Fibroblast of upper back skin (primary cell): Measurements from ENCODE around the gene OSBPL2.

Source experiments
- DNase-seq: peaks from one replicate; pipeline ENCODE4 v3.0.0-alpha.2; 2013

OSBPL2 gene

GRCh38 chr20:62208061-62208794, 30.1 kb upstream of the OSBPL2 start:
- DNase-seq: no peak

DNA sequence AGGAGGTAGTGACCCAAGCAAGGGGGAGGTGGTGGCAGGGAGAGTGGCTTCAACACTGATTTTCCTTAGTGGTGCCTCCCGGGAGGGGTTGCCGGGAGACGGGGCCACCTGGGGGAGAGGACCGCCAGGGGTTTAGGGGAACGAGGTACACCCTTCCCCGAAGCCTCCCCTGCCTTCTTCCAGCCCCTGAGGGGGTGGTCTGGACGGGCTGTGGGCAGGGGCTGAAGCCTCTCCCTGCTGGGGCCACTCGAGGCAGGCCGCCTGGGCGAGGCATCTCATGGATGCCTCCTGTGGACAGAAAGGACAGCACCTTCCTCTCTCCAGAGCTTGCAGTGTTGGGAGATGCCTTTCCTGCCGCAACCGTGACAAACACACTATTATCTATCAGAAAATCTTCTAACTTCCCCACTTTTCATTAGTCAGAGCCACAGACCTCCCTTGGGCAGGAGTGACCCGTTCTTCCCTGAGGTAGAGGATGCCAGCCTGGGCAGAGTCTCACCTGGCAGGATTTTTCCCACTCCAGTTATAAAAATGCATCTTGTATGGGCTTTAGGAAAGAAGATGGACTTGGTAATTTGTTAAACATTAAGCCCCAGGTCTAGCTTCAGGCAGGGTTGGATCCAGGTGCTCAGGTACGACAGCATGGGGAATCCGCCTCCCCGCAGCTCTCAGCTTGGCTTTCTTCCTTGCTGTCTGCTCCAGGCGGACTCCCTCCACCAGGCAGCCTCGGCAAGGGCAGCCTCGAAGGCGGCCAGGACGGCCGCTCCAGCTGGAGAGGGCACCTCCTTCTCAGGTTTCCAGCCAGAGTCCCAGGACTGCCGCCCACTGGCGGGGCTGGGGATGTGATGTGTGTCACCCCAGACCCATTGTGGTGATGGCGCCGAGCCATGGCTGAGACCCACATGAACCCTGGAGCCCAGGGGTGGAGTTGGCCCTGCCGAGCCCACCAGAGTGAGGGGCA, 29.2 kb upstream of the OSBPL2 start:
- no peak for DNase-seq

GRCh38 chr20:62209850-62210495, 28.3 kb upstream of the OSBPL2 start:
- DNase-seq: no peak

DNA sequence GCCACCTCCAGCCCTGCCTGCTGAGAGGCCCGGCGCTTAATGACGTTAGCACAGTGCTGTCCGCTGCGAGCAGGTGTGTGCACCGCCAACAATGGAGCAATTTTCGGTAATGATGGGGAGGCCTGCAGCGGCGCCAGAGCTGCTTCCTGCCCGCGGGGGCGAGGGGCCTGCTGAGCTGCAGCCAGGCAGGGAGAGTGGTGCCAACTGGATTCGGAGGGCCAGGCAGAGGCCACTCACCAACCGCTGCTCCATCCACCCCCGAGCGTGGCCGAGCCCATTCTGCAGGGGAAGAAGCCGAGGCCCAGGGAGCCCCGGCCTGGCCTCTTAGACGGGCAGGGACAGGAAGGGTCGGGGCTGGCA, 27.8 kb upstream of the OSBPL2 start:
- DNase-seq: no peak

DNA sequence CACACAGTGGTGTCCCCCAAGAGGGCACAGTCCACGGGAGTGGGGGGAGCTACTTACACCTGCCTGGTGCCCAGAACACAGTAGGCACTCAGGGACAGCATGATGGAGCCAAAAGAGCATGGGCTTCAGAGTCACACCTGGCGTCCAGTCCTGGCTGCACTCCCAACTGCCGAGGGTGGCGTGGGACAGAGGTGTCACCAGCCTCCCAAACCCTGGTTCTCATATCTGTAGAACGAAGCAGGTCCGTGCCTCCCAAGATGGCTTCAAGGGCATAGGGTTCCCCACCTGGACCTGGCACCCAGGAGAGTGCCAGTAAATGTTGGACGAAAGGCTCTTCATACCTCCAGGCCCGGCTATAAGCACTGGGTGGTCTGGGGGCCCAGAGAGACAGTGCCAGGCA, 27.1 kb upstream of the OSBPL2 start:
- no peak for DNase-seq

- DNase-seq: no peak
Measured at GRCh38 chr20:62211769-62212288, 26.5 kb upstream of the OSBPL2 start.

- no peak for DNase-seq
Measured at GRCh38 chr20:62212299-62212698, 26.0 kb upstream of the OSBPL2 start.

DNA sequence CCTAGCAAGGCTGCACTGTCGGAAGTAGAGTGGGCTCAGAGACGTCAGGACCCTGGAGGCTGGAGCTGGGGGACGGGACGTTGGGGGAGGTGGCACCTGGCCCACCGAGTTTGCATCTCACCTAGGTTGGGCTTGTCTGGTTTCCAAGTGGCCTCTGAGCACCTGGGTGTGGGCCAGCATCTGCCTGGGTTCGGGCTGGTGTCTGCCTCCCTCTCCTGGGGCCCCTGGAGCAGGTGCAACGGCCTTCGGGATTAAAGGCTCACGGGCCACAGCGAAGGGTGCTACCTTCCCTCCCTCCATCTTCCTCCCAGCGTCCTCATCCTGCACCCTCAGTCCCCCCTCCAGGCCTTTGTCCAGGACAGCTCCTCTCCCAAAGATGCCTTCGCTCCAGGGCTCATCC, 24.3 kb upstream of the OSBPL2 start:
- no peak for DNase-seq

DNA sequence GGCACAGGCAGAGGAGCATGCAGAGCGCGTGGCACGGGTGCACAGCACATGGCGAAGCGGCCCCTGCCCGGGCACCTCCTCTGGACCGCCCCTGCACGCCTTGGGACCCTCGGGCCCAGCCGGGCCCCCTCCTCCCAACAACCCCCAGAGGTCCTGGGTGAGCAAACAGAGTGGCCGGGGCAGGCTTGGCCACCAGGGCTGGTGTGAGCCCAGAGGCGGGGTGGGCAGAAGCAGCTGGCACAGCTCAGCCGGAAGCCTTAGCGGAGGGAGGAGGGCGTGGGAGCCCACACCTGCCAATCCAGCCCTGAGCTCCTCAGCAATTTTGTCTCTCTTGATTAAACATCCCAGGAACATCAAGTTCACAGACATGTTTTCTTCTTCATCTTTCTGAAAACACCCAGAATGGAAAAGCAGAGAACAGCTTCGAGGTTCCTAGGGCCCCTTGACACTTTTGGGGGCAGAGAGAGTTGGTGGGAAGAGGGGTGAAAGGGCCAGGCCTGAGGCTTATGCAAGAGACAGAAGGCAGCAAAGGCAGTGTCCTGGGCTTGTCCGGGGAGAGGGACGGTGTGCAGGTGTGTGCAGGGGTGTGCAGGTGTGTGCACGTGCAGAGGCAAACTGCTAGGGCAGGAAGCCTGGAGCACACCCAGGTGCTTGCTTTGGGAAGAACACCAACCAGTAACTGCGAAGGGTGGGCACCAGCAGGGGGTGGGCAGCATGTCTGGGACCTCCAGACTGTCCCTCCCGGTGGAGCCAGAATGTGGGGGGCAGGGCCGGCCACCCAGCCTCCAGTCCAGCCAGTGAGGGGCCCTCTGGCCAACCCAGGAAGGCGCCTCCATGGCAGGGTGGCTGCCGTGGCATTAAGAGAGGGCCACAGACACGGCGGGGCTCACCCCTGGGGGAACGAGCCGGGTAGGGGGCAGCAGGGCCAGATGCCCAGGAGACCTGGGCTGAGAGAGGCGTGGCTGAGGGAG, 23.0 kb upstream of the OSBPL2 start:
- DNase-seq: no peak

DNA sequence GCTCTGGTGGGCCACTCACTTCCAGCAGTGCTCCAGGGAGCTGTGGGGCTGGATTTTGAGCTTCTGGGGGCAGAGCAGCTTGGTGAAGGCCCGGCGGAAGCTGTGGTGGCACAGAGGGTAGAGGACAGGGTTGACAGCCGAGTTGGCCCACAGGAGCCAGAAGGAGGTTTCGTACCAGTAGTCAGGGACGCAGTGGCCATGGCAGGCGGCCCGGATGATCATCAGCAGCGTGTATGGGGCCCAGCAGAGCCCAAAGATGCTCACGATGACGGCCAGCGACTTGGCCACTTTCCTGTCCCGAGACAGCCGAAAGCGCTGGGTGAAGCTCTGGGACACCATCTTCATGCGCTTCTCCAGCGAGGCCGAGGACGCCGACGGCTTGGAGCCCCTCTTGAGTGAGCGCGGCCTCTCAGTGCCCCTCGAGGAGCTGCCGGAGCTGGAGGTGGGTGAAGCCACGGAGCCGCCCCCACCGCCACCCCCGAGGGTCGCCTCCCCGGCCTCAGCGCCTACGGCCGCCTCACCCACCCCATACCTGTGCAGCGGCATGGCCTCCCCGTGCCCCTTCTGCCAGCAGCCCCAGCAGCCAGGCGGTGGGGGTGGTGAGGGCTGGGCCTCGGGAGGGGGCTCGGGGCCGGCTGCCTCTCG, 22.2 kb upstream of the OSBPL2 start:
- no peak for DNase-seq

DNA sequence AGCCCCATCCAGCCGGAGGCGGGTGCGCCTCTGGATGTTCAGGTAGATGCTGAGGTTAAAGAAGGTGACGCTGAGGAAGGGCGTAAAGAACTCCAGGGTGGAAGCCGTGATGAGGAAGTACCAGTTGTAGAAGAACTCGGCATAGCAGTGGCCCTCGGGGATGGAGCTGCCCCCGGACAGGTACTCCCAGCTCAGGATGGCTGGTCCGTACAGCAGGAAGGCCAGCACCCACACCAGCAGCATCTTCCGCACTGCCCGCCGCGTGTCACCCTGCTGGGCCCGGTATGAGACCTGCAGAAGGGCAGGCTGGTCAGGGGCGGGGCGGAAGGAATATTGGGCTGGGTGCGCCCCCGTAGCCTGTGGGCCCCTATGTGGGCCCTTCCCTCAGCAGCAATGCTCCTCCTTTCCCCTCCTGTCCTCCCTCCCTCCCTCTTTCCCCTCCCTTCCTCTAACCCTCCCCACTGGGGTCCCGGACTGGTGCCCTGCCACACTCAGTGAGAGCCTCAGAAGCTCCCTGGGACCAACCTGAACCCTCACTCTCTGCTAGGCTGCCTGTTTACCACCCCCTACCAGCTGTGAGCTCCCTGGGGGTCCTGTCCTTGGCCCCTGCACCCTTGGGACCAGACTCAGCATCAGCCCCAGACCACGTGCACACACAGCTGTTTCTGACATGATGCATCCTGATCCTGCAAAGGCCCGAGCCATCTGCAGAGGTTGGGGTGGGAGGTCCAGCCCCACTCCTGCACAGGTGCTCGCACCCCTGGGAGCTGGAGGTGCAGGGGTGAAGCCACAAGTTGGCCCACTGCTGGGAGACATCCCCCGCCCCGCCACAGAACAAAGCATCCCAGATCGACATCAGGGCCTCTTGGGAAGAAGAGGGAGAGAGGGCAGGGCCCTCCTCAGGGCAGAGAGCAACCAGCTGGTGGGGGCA, 21.4 kb upstream of the OSBPL2 start:
- no peak for DNase-seq

DNA sequence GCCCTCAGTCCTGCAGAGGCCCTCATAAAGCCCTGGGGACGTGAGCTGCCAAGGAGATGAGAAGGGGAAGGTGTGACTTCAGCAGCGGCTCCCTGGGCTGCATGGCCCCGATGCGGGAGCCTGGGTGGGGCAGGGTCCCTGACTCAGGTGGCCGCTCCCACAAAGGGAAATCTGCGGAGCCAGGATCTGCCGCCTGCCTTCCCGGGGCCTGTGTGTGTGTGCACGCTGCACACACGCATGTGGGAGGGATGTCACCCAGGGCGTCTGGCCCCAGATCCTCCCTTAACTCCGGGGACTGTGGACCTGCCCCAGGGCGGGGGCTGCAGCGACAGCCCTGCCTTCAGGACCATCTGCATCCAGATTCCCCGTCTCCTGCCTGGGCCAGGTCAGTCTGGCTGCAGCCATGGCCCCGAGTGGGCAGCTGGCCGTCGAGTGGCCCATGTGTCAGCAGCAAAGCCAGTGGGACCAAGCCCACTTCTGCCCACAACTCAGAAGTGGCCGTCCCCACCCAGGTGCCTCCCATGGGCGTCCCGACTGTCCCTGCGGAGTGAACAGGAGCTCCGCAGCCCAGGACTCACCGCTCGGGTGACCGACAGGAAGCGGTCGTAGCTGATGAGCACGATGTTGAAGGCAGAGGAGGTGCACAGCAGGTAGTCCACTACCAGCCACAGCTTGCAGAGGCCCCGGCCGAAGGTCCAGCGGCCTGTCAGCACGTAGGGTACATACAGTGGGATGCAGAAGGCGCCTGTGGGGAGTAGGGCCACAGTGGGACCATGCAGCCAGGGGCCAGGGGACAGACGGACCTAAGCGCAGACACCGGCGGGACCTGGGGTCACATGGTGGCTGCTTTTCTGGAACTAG, 20.2 kb upstream of the OSBPL2 start:
- DNase-seq: no peak

DNA sequence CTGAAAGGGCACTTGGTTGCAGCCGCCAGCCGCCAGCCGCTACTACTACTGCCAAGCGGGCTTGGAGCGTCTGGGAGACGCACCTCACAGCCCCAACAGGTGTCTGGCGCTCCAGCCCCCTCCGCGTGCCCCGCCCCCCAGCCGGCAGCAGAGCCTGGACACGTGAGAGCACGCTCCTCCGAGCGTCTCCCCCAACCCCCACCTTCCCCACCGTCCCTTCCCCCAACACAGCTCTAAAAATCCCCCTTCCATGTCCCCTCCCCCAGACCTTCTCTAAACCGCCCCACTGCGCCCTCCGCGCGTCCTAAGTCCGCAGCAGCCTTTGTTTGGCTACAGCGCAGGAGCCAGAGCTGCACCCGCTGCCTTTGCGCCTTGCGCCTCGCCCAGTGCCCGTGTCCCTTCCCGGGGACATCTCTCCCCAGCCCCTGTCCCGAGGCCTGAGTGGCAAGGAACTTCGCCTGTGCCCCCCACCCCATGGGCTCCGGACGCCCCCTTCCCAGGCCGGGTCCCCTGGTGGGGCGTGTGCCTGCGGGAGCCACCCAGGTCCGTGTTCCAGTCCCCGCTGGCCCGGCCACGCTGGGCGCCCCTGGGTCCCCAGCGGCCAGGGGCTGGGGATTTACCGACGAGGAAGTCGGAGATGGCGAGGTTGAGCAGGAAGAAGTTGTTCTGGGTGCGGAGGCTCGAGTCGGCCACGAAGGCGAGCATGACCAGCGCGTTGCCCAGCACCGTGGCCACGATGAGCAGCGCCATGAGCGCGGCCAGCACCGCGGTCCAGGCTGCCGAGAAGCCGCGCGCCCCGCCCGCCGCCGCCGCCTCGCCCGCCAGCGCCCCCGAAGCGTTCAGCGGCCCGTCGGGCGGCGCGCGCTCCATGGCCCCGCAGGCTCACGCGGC, 19.0 kb upstream of the OSBPL2 start:
- no peak for DNase-seq

- peak; percentile 12 for DNase-seq
Measured at GRCh38 chr20:62219992-62220665, 18.2 kb upstream of the OSBPL2 start, which contains the start of gene HRH3. Gene HRH3, minus strand, starts transcription at chr20:62220278. Its CDS starts 308 bp downstream, at chr20:62219970.

GRCh38 chr20:62220666-62221568, 17.4 kb upstream of the OSBPL2 start:
- DNase-seq: no peak

DNA sequence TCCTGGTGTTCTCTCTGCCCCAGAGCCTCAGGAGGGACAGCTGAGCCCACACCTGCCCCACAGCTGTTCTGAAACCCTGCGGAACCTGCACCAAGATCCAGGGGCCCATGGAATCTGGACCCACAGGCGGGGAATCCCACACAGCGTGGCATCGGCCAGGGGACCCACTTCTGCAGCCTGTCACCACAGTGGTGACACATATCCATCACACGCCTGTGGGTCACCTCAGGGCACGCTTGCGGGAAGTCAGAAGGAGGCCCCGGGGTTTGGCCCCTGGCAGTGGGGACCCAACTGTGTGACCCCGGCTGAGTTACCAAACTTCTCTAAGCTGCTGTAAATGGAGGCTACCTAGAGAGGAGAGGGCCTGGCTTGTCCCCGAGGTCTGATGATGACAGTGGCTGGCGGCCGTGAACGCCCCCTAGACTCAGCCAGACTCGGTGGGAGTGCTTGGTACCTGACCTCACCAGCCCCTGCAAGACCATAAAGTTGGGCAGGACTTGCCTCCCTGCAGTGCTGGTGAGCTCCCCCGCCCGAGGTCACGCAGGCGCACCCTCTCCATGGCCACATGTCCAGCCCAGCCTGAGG, 16.0 kb upstream of the OSBPL2 start:
- DNase-seq: no peak
